VCaP (cell line): ENCODE results near the gene MAN1C1.

ENCODE experiments used
- H3K27ac ChIP-seq: fragments of 450-650 bp; 2 replicates; pipeline ENCODE4 v1.5.1; 2017
- CTCF ChIP-seq: fragments of 450-650 bp; conservative IDR thresholded peaks from 2 replicates; pipeline ENCODE4 v1.5.1; 2017; ENCODE audit warnings: mild to moderate bottlenecking, moderate library complexity

Gene MAN1C1

GRCh38 chr1:25607123-25607522 lies 9.5 kb upstream of the MAN1C1 start:
- no peak overlapping the region for H3K27ac ChIP-seq
- TF ChIP-seq CTCF = no peak

- H3K27ac ChIP-seq = no peak overlapping the region
- peak; percentile 69 for TF ChIP-seq CTCF
Measured at GRCh38 chr1:25608488-25609178, 8.0 kb upstream of the MAN1C1 start.

- TF ChIP-seq CTCF = no peak
- peak overlapping the region; percentile 46 for H3K27ac ChIP-seq
Measured at GRCh38 chr1:25609921-25610320, 6.7 kb upstream of the MAN1C1 start.

- TF ChIP-seq CTCF = peak; percentile 49; the same call in 1 of the 2 replicates
- H3K27ac ChIP-seq = peak overlapping the region; percentile 46
Measured at GRCh38 chr1:25610822-25611630, 5.6 kb upstream of the MAN1C1 start.

GRCh38 chr1:25611843-25612242 lies 4.7 kb upstream of the MAN1C1 start:
- no peak for TF ChIP-seq CTCF
- H3K27ac ChIP-seq = no peak overlapping the region

- no peak for TF ChIP-seq CTCF
- H3K27ac ChIP-seq = no peak overlapping the region
Measured at GRCh38 chr1:25612421-25612820, 4.2 kb upstream of the MAN1C1 start.

GRCh38 chr1:25613091-25613490 lies 3.5 kb upstream of the MAN1C1 start:
- no peak for TF ChIP-seq CTCF
- no peak overlapping the region for H3K27ac ChIP-seq
